NT2/D1 (cell line): ENCODE data around the gene CR1.
"Not testable (repeated sequence)": the region's sequence is repeated elsewhere in the genome, so short reads cannot be mapped to it uniquely, and the experiment has no call there.

ENCODE experiments used
- DNase-seq: peaks from one replicate; pipeline ENCODE4 v3.0.0-alpha.2; 2011; ENCODE audit warnings: low read depth, low spot score
- H3K27me3 ChIP-seq: 2 replicates; pipeline ENCODE4 v1.6.0; 2011; ENCODE audit warnings: mild to moderate bottlenecking; ENCODE audit not compliant: insufficient read length, insufficient read depth
- H3K36me3 ChIP-seq: 2 replicates; pipeline ENCODE4 v1.6.1; 2011; ENCODE audit warnings: mild to moderate bottlenecking, low read length, mixed read lengths; ENCODE audit not compliant: insufficient read depth, insufficient read length
- H3K4me1 ChIP-seq: 2 replicates; pipeline ENCODE4 v1.5.1; 2011; ENCODE audit not compliant: insufficient read depth, insufficient read length
- H3K4me3 ChIP-seq: 2 replicates; pipeline ENCODE4 v1.5.1; 2011; ENCODE audit warnings: low read depth; ENCODE audit not compliant: insufficient read length
- H3K9ac ChIP-seq: 2 replicates; pipeline ENCODE4 v1.6.0; 2011; ENCODE audit warnings: low read depth; ENCODE audit not compliant: insufficient read length
- H3K9me3 ChIP-seq: 2 replicates; pipeline ENCODE4 v1.5.1; 2011; ENCODE audit warnings: mild to moderate bottlenecking, low read length; ENCODE audit not compliant: insufficient read depth
- SUZ12 ChIP-seq: IDR thresholded peaks from 2 replicates; pipeline ENCODE4 v1.6.1; 2011; ENCODE audit not compliant: insufficient read length, insufficient read depth; ENCODE audit errors: extremely low read depth
- YY1 ChIP-seq: IDR thresholded peaks from 2 replicates; pipeline ENCODE4 v1.6.1; 2011; ENCODE audit not compliant: insufficient read length, insufficient read depth
- ZNF274 ChIP-seq: IDR thresholded peaks from 2 replicates; pipeline ENCODE4 v1.6.1; 2011; ENCODE audit warnings: mild to moderate bottlenecking, low read depth, low read length

The CR1 gene

GRCh38 chr1:207627496-207627895 lies 131.5 kb downstream of the CR1 start:
- Histone ChIP-seq H3K4me3 (no peak overlapping the region), H3K27me3 (no peaks in the 10 kb centered on the region), H3K9me3 (peaks cover 12% of the 10 kb centered on the region; the same call in 1 of the 2 replicates), H3K9ac (no peak overlapping the region), H3K4me1 (no peaks in the 10 kb centered on the region), H3K36me3 (no peaks in the 10 kb centered on the region)
- TF ChIP-seq YY1 (no peak), ZNF274 (no peak)
- DNase-seq: no peak

- DNase-seq: no peak
- Histone ChIP-seq H3K27me3 (no peaks in the 10 kb centered on the region), H3K4me1 (no peaks in the 10 kb centered on the region), H3K4me3 (no peak overlapping the region), H3K9ac (no peak overlapping the region), H3K36me3 (no peaks in the 10 kb centered on the region), H3K9me3 (peaks cover 17% of the 10 kb centered on the region; the same call in 1 of the 2 replicates)
- no peak for TF ChIP-seq YY1
- TF ChIP-seq ZNF274: no peak
- no peak for TF ChIP-seq SUZ12
Observed at GRCh38 chr1:207628776-207629175, 132.8 kb downstream of the CR1 start.

GRCh38 chr1:207631137-207631536 lies 135.2 kb downstream of the CR1 start:
- no peak for DNase-seq
- Histone ChIP-seq H3K9ac (no peak overlapping the region), H3K27me3 (no peaks in the 10 kb centered on the region), H3K4me1 (no peaks in the 10 kb centered on the region), H3K4me3 (no peak overlapping the region), H3K36me3 (no peaks in the 10 kb centered on the region), H3K9me3 (peaks cover 8% of the 10 kb centered on the region; the same call in 1 of the 2 replicates)
- TF ChIP-seq YY1 (no peak), SUZ12 (no peak), ZNF274 (no peak)

GRCh38 chr1:207633226-207633625 lies 137.3 kb downstream of the CR1 start:
- TF ChIP-seq SUZ12: no peak
- TF ChIP-seq ZNF274: no peak
- no peak for TF ChIP-seq YY1
- no peak overlapping the region for H3K4me3 ChIP-seq
- no peaks in the 10 kb centered on the region for H3K36me3 ChIP-seq
- H3K27me3 ChIP-seq: no peaks in the 10 kb centered on the region
- no peak for DNase-seq
- peaks cover 4% of the 10 kb centered on the region; the same call in 1 of the 2 replicates for H3K9me3 ChIP-seq
- H3K9ac ChIP-seq: no peak overlapping the region
- peaks cover 2% of the 10 kb centered on the region for H3K4me1 ChIP-seq

GRCh38 chr1:207633699-207634289 lies 137.8 kb downstream of the CR1 start:
- H3K36me3 ChIP-seq, H3K4me3 ChIP-seq, H3K4me1 ChIP-seq, H3K9me3 ChIP-seq, DNase-seq, H3K9ac ChIP-seq, H3K27me3 ChIP-seq: not testable (repeated sequence)

- not testable (repeated sequence) for H3K36me3 ChIP-seq, H3K4me1 ChIP-seq, H3K9me3 ChIP-seq, H3K4me3 ChIP-seq, DNase-seq, H3K27me3 ChIP-seq
- H3K9ac ChIP-seq: peak overlapping the region; percentile 16
Observed at GRCh38 chr1:207634293-207634692, 138.3 kb downstream of the CR1 start.

- peak; percentile 61 for DNase-seq
- H3K36me3 ChIP-seq, H3K4me3 ChIP-seq, H3K9ac ChIP-seq, H3K27me3 ChIP-seq, H3K4me1 ChIP-seq, H3K9me3 ChIP-seq: not testable (repeated sequence)
Observed at GRCh38 chr1:207635569-207636186, 139.7 kb downstream of the CR1 start.

GRCh38 chr1:207638487-207639145 lies 142.7 kb downstream of the CR1 start:
- not testable (repeated sequence) for H3K36me3 ChIP-seq, H3K4me3 ChIP-seq, DNase-seq, H3K27me3 ChIP-seq, H3K4me1 ChIP-seq, H3K9me3 ChIP-seq, H3K9ac ChIP-seq

- H3K9ac ChIP-seq, H3K4me1 ChIP-seq, DNase-seq, H3K36me3 ChIP-seq, H3K9me3 ChIP-seq, H3K27me3 ChIP-seq, H3K4me3 ChIP-seq: not testable (repeated sequence)
Observed at GRCh38 chr1:207639362-207639761, 143.4 kb downstream of the CR1 start.
